ENCODE data around the gene ALLC. TPM values are rescaled to one million over a fixed set of nuclear protein-coding genes. Genes with fewer than 3 reads are reported as not detected.

The ALLC gene
- total RNA-seq, 1 donor from 2014 or later, result not detected

- ATAC-seq, result no peak
- TF ChIP-seq CTCF (IDR thresholded peaks at IDR 0.05), result no peak
- Histone ChIP-seq H3K36me3 (no peaks in the 10 kb centered on the region), H3K4me1 (no peaks in the 10 kb centered on the region), H3K27me3 (no peaks in the 10 kb centered on the region), H3K4me3 (no peak overlapping the region), H3K27ac (no peak overlapping the region), H3K9me3 (no peaks in the 10 kb centered on the region)
- intact Hi-C loops (cut with DNase I), result no loop called here
- no peak for DNase-seq
Measured at GRCh38 chr2:3729055-3729448, 71.1 kb downstream of the ALLC start.

GRCh38 chr2:3729786-3730185, 71.8 kb downstream of the ALLC start:
- Histone ChIP-seq H3K27me3 (no peaks in the 10 kb centered on the region), H3K36me3 (no peaks in the 10 kb centered on the region), H3K4me3 (no peak overlapping the region), H3K9me3 (no peaks in the 10 kb centered on the region), H3K4me1 (no peaks in the 10 kb centered on the region), H3K27ac (no peak overlapping the region)
- DNase-seq, result no peak
- ATAC-seq, result no peak
- TF ChIP-seq CTCF (IDR thresholded peaks at IDR 0.05), result no peak
- intact Hi-C loops (cut with DNase I), result no loop called here

GRCh38 chr2:3730646-3731045, 72.6 kb downstream of the ALLC start:
- ATAC-seq, result no peak
- intact Hi-C loops (cut with DNase I), result no loop called here

GRCh38 chr2:3731829-3732228, 73.8 kb downstream of the ALLC start:
- Histone ChIP-seq H3K4me3 (no peak overlapping the region), H3K9me3 (no peaks in the 10 kb centered on the region), H3K27ac (no peak overlapping the region), H3K4me1 (no peaks in the 10 kb centered on the region), H3K36me3 (no peaks in the 10 kb centered on the region), H3K27me3 (no peaks in the 10 kb centered on the region)
- no peak for ATAC-seq
- TF ChIP-seq CTCF (IDR thresholded peaks at IDR 0.05), result no peak
- intact Hi-C loops (cut with DNase I), result no loop called here
- no peak for DNase-seq

More at GRCh38 chr2:3730646-3731045, 72.6 kb downstream of the ALLC start:
- no peak overlapping the region for H3K27ac ChIP-seq
- no peaks in the 10 kb centered on the region for H3K27me3 ChIP-seq
- DNase-seq, result no peak
- no peaks in the 10 kb centered on the region for H3K36me3 ChIP-seq
- H3K4me1 ChIP-seq, result no peaks in the 10 kb centered on the region
- H3K9me3 ChIP-seq, result no peaks in the 10 kb centered on the region
- no peak for TF ChIP-seq CTCF (IDR thresholded peaks at IDR 0.05)
- no peak overlapping the region for H3K4me3 ChIP-seq

GRCh38 chr2:3736112-3736511, 78.1 kb downstream of the ALLC start:
- H3K4me1 ChIP-seq, result no peaks in the 10 kb centered on the region
- intact Hi-C loops (cut with DNase I), result no loop called here
- H3K27ac ChIP-seq, result no peak overlapping the region
- TF ChIP-seq CTCF (IDR thresholded peaks at IDR 0.05), result no peak
- DNase-seq (no peak), ATAC-seq (no peak)
- no peaks in the 10 kb centered on the region for H3K36me3 ChIP-seq
- H3K9me3 ChIP-seq, result no peaks in the 10 kb centered on the region
- no peak overlapping the region for H3K4me3 ChIP-seq
- H3K27me3 ChIP-seq, result no peaks in the 10 kb centered on the region

- Histone ChIP-seq H3K36me3 (no peaks in the 10 kb centered on the region), H3K9me3 (no peaks in the 10 kb centered on the region), H3K4me3 (no peak overlapping the region), H3K4me1 (no peaks in the 10 kb centered on the region), H3K27ac (no peak overlapping the region), H3K27me3 (no peaks in the 10 kb centered on the region)
- ATAC-seq, result no peak
- intact Hi-C loops (cut with DNase I), result no loop called here
- DNase-seq, result no peak
- no peak for TF ChIP-seq CTCF (IDR thresholded peaks at IDR 0.05)
Measured at GRCh38 chr2:3737128-3737527, 79.1 kb downstream of the ALLC start.

Measured in upper lobe of right lung (tissue), 1 donor.